IMR-90 (cell line): ENCODE results near the gene ABCA12. TPM values are rescaled to one million over a fixed set of nuclear protein-coding genes. Genes with fewer than 3 reads are reported as not detected.

Experiments used
- ATAC-seq: fragments of 200-7000 bp; cut with Tn5 transposase; 2 replicates; pipeline ENCODE4 v1.9.1; 2020; ENCODE audit warnings: low read depth, mild to moderate bottlenecking, moderate library complexity
- BruUV-seq: library from RNA; stranded (reverse); fragments of 400-500 nt; replicated peaks from 2 replicates; lab custom pipeline; 2021; lab: Mats Ljungman, UMichigan
- CTCF ChIA-PET: fragments of 300-600 bp; formaldehyde crosslinking; extraction: SDS; loops from one replicate; lab custom pipeline; 2021; ENCODE audit warnings: antibody characterized with exemption; lab: Yijun Ruan, JAX
- POLR2A ChIA-PET: fragments of 300-600 bp; sonication (Branson Sonifier 250); formaldehyde crosslinking; loops from one replicate; lab custom pipeline; 2022; ENCODE audit warnings: antibody characterized with exemption; ENCODE audit not compliant: unreplicated experiment; lab: Charles Lee
- DNase-seq: peaks from one replicate; pipeline ENCODE4 v3.0.0; 2013
- H2AFZ ChIP-seq: replicated peaks from 2 replicates; pipeline ENCODE3; 2013; ENCODE audit warnings: low read length, mild to moderate bottlenecking; ENCODE audit not compliant: poor library complexity
- H2AK5ac ChIP-seq: 2 replicates; pipeline ENCODE4 v1.6.1; 2013; ENCODE audit warnings: low read depth, low read length, inconsistent platforms
- H2AK9ac ChIP-seq: replicated peaks from 2 replicates; pipeline ENCODE3; 2013; ENCODE audit warnings: mild to moderate bottlenecking, low read depth, low read length, moderate library complexity; ENCODE audit not compliant: poor library complexity
- H2BK120ac ChIP-seq: 2 replicates; pipeline ENCODE4 v1.6.1; 2013; ENCODE audit warnings: low read depth, low read length, inconsistent platforms
- H2BK15ac ChIP-seq: 3 replicates; pipeline ENCODE4 v1.6.1; 2013; ENCODE audit warnings: low read depth, low read length, inconsistent platforms
- H2BK20ac ChIP-seq: 2 replicates; pipeline ENCODE4 v1.6.1; 2013; ENCODE audit warnings: low read depth, mild to moderate bottlenecking, inconsistent platforms, low read length, moderate library complexity
- H2BK5ac ChIP-seq: 2 replicates; pipeline ENCODE4 v1.6.1; 2013; ENCODE audit warnings: mild to moderate bottlenecking, low read depth, low read length, inconsistent platforms; ENCODE audit not compliant: poor library complexity, severe bottlenecking
- H3K14ac ChIP-seq: replicated peaks from 2 replicates; pipeline ENCODE4 v1.6.1; 2013; ENCODE audit warnings: low read depth, low read length, inconsistent platforms
- H3K18ac ChIP-seq: 2 replicates; pipeline ENCODE4 v1.6.1; 2013; ENCODE audit warnings: low read depth, low read length, control low read depth
- H3K23ac ChIP-seq: 2 replicates; pipeline ENCODE4 v1.6.1; 2013; ENCODE audit warnings: low read depth, low read length, inconsistent platforms
- H3K27ac ChIP-seq: 2 replicates; pipeline ENCODE4 v1.5.1; 2013; ENCODE audit warnings: mild to moderate bottlenecking, control low read depth, low read length; ENCODE audit not compliant: insufficient read depth
- H3K27me3 ChIP-seq: 2 replicates; pipeline ENCODE4 v1.6.1; 2013; ENCODE audit warnings: low read length; ENCODE audit not compliant: control insufficient read depth, insufficient read depth
- H3K36me3 ChIP-seq: 2 replicates; pipeline ENCODE4 v1.6.1; 2013; ENCODE audit warnings: low read length, mixed read lengths; ENCODE audit not compliant: control insufficient read depth, insufficient read depth
- H3K4ac ChIP-seq: 2 replicates; pipeline ENCODE4 v1.6.1; 2013; ENCODE audit warnings: low read depth, low read length, inconsistent platforms
- H3K4me1 ChIP-seq: 2 replicates; pipeline ENCODE4 v1.6.1; 2013; ENCODE audit warnings: low read length, mixed read lengths; ENCODE audit not compliant: control insufficient read depth, insufficient read depth
- H3K4me2 ChIP-seq: 2 replicates; pipeline ENCODE4 v1.6.1; 2013; ENCODE audit warnings: low read depth, mild to moderate bottlenecking, control low read depth, low read length, moderate library complexity
- H3K4me3 ChIP-seq: 2 replicates; pipeline ENCODE4 v1.5.1; 2013; ENCODE audit warnings: low read depth, mild to moderate bottlenecking, control low read depth, low read length, moderate library complexity; ENCODE audit not compliant: insufficient read depth
- H3K56ac ChIP-seq: 2 replicates; pipeline ENCODE4 v1.6.1; 2013; ENCODE audit warnings: low read length, inconsistent platforms; ENCODE audit not compliant: insufficient read depth; ENCODE audit errors: extremely low read depth
- H3K79me1 ChIP-seq, 2 experiments: 2 replicates each; pipeline ENCODE4 v1.6.1; 2013; ENCODE audit warnings: low read length in 2 of 2, inconsistent platforms in 1 of 2, low read depth in 1 of 2
- H3K9ac ChIP-seq: 2 replicates; pipeline ENCODE4 v1.6.1; 2013; ENCODE audit warnings: low read depth, low read length, control low read depth
- H3K9me1 ChIP-seq: 2 replicates; pipeline ENCODE4 v1.6.1; 2013; ENCODE audit warnings: low read length, inconsistent platforms; ENCODE audit not compliant: insufficient read depth
- H3K9me3 ChIP-seq: 2 replicates; pipeline ENCODE4 v1.6.1; 2013; ENCODE audit warnings: low read length; ENCODE audit not compliant: control insufficient read depth, insufficient read depth
- H4K20me1 ChIP-seq: 2 replicates; pipeline ENCODE4 v1.6.1; 2013; ENCODE audit warnings: low read length, inconsistent platforms; ENCODE audit not compliant: insufficient read depth
- H4K5ac ChIP-seq: 2 replicates; pipeline ENCODE4 v1.6.1; 2013; ENCODE audit warnings: mild to moderate bottlenecking, low read depth, low read length, control low read depth
- H4K8ac ChIP-seq, 2 experiments: 2 replicates each; pipeline ENCODE4 v1.6.1; 2013; ENCODE audit warnings: low read depth in 2 of 2, low read length in 2 of 2, control low read depth in 1 of 2, inconsistent platforms in 1 of 2
- H4K91ac ChIP-seq: 2 replicates; pipeline ENCODE4 v1.6.1; 2013; ENCODE audit warnings: low read depth, low read length, inconsistent platforms; ENCODE audit not compliant: insufficient read depth
- CEBPB ChIP-seq: IDR thresholded peaks from 2 replicates; pipeline ENCODE4 v1.6.1; 2012; ENCODE audit warnings: low read depth, low read length, improper control_type of control experiment
- NFE2L2 ChIP-seq: fragments of 150-350 bp; IDR thresholded peaks from 2 replicates; pipeline ENCODE4 v1.6.1; 2016; ENCODE audit warnings: low read depth, mild to moderate bottlenecking, low read length
- POLR2A ChIP-seq: IDR thresholded peaks from 2 replicates; pipeline ENCODE4 v1.6.1; 2012; ENCODE audit warnings: mild to moderate bottlenecking, low read depth, low read length
- SMC3 ChIP-seq: fragments of 150-350 bp; IDR thresholded peaks from 2 replicates; pipeline ENCODE4 v1.6.1; 2016; ENCODE audit warnings: low read depth, mild to moderate bottlenecking, antibody characterized with exemption, low read length, moderate library complexity
- USF2 ChIP-seq: fragments of 150-350 bp; IDR thresholded peaks from 2 replicates; pipeline ENCODE4 v1.6.1; 2017; ENCODE audit warnings: mild to moderate bottlenecking, antibody characterized with exemption, low read length, low read depth
- WGBS, 2 experiments: methylation state at CpG; one replicate each; pipeline versions ENCODE4 v1.1.5 to v1.1.7; 2013; ENCODE audit warnings: missing lambda C conversion rate in 2 of 2; ENCODE audit not compliant: insufficient read length in 1 of 2; ENCODE audit errors: extremely low coverage in 2 of 2; 5-methylcytosine and 5-hydroxymethylcytosine counted together
- dilution Hi-C: fragments of 300-500 bp; cut with HindIII; formaldehyde crosslinking; loops from one replicate; pipeline ENCODE4 v1.14.3; 2018; ENCODE audit warnings: low sequenced_read_pairs; ENCODE audit not compliant: unreplicated experiment
- in situ Hi-C: fragments of 300-500 bp; cut with MboI; formaldehyde crosslinking; loops from 3 replicates; pipeline ENCODE4 v1.14.3; 2019; ENCODE audit warnings: low sequenced_read_pairs, inconsistent platforms, mixed read lengths
- intact Hi-C: fragments of 100-400 bp; cut with micrococcal nuclease; formaldehyde crosslinking; loops from 2 replicates; pipeline ENCODE4 v1.10.0; 2022
- polyA plus RNA-seq, 3 experiments: library from polyadenylated mRNA; depleted of rRNA; stranded (reverse); fragments of >200 nt; gene quantifications; 2 replicates each; pipeline ENCODE4 v1.2.3, GENCODE V29; 2012; ENCODE audit warnings: low replicate concordance in 1 of 3
- total RNA-seq: library from RNA; depleted of rRNA; stranded (reverse); fragments of >200 nt; gene quantifications from 2 replicates; pipeline ENCODE4 v1.2.3, GENCODE V29; 2012

The ABCA12 gene
- total and polyA plus RNA-seq, 2 of the 4 experiments (the other 2 are of a cell fraction): under 0.01 TPM; not detected in 1

- no peak overlapping the region for H3K14ac ChIP-seq
- intact Hi-C loops: no loop called here
- H3K4ac ChIP-seq: no peak overlapping the region
- POLR2A ChIA-PET: no interaction called here
- H3K36me3 ChIP-seq: no peaks in the 10 kb centered on the region
- H2BK120ac ChIP-seq: no peak overlapping the region
- no peak overlapping the region for H4K5ac ChIP-seq
- no peak overlapping the region for H3K18ac ChIP-seq
- BruUV-seq: no TSS peak
- no peak overlapping the region for H2AFZ ChIP-seq
- H2BK15ac ChIP-seq: no peak overlapping the region
- no peak overlapping the region for H3K56ac ChIP-seq
- no peak overlapping the region for H3K4me3 ChIP-seq
- no peak overlapping the region for H3K23ac ChIP-seq
- no peak overlapping the region for H2BK5ac ChIP-seq
- dilution Hi-C loops: no loop called here
- H3K9ac ChIP-seq: no peak overlapping the region
- no peak overlapping the region for H4K8ac ChIP-seq
- WGBS, 2 experiments: no CpG with 5 or more reads among the region's 2 CpGs
- H3K4me2 ChIP-seq: no peak overlapping the region
- H3K27ac ChIP-seq: no peak overlapping the region
- no peak overlapping the region for H2AK5ac ChIP-seq
- CTCF ChIA-PET: no interaction called here
- no peaks in the 10 kb centered on the region for H4K20me1 ChIP-seq
- ATAC-seq: no peak
- no peak for TF ChIP-seq POLR2A
- no peak for TF ChIP-seq USF2
- TF ChIP-seq NFE2L2: no peak
- TF ChIP-seq CEBPB: no peak
- TF ChIP-seq SMC3: no peak
- no peaks in the 10 kb centered on the region for H3K79me1 ChIP-seq
- no peak for DNase-seq
- H3K27me3 ChIP-seq: no peaks in the 10 kb centered on the region
- no peak overlapping the region for H2AK9ac ChIP-seq
- H4K91ac ChIP-seq: no peak overlapping the region
- H3K4me1 ChIP-seq: no peaks in the 10 kb centered on the region
- H2BK20ac ChIP-seq: no peak overlapping the region
- in situ Hi-C loops: no loop called here
- H3K9me1 ChIP-seq: no peaks in the 10 kb centered on the region
- H3K9me3 ChIP-seq: no peaks in the 10 kb centered on the region
Observed at GRCh38 chr2:215022910-215023309, 115.5 kb downstream of the ABCA12 start.
